Right lobe of liver (tissue), 6 donors: ENCODE results near the gene EPHA4. TPM values are rescaled to one million over a fixed set of nuclear protein-coding genes. Genes with fewer than 3 reads are reported as not detected.
A peak's percentile ranks its signal among the peaks of the same experiment; 100 is the strongest.

Experiments
- ATAC-seq, 4 donors: fragments of 200-7000 bp; cut with Tn5 transposase; one replicate each; pipeline ENCODE4 v1.9.1; 2020; ENCODE audit warnings: mild to moderate bottlenecking in 4 of 4, moderate library complexity in 4 of 4
- DNase-seq, 3 donors: peaks; one replicate each; pipeline ENCODE4 v3.0.0-alpha.2; 2020
- H3K27ac ChIP-seq, 3 donors: fragments of 200-600 bp; one replicate each; pipeline ENCODE4 v1.8.0; 2022
- H3K27me3 ChIP-seq, 2 donors: fragments of 200-600 bp; one replicate each; pipeline ENCODE4 v1.8.0; 2022
- H3K36me3 ChIP-seq, 4 donors: fragments of 200-600 bp; sonication (generic) in 1 of 4; one replicate each; pipeline versions ENCODE4 v1.5.1 to v1.8.0; 2017 to 2022; ENCODE audit warnings: control low read depth in 1 of 4
- H3K4me1 ChIP-seq, 4 donors: fragments of 200-600 bp; sonication (generic) in 1 of 4; one replicate each; pipeline versions ENCODE4 v1.5.1 to v1.8.0; 2017 to 2022; ENCODE audit warnings: control low read depth in 1 of 4
- H3K4me3 ChIP-seq, 3 donors: fragments of 200-600 bp; one replicate each; pipeline ENCODE4 v1.8.0; 2022
- H3K9me3 ChIP-seq, 4 donors: fragments of 200-600 bp; sonication (generic) in 1 of 4; one replicate each; pipeline versions ENCODE4 v1.5.1 to v1.8.0; 2017 to 2022; ENCODE audit warnings: control low read depth in 1 of 4
- CTCF ChIP-seq, 4 donors: fragments of 200-600 bp in 3 of 4; fragments of 450-650 bp in 1 of 4; IDR thresholded peaks; one replicate each; pipeline versions ENCODE4 v1.5.1 to v1.8.0; 2016 to 2022; ENCODE audit warnings: antibody characterized with exemption in 4 of 4, mild to moderate bottlenecking in 2 of 4
- POLR2A ChIP-seq: fragments of 450-650 bp; IDR thresholded peaks from one replicate; pipeline ENCODE4 v1.6.1; 2017; ENCODE audit warnings: antibody characterized with exemption, mild to moderate bottlenecking
- WGBS: methylation state at CpG from one replicate; pipeline ENCODE4 v1.1.6; 2018; ENCODE audit warnings: low coverage, low lambda C conversion rate; ENCODE audit not compliant: insufficient coverage; ENCODE audit errors: missing lambda C conversion rate; 5-methylcytosine and 5-hydroxymethylcytosine counted together
- intact Hi-C, 2 donors: fragments of 100-400 bp; cut with DNase I; formaldehyde crosslinking; loops; one replicate each; pipeline versions ENCODE4 v1.11.2 to v1.14.1; 2022
- total RNA-seq, 6 experiments: library from RNA; depleted of rRNA in 2 of 6; stranded (reverse); fragments of >200 nt in 2 of 6; fragmentation: NEBNext Ultra II Directional in 3 of 6; extraction: Animal tissue kit (Norgen Biotek cat#: 25700) in 3 of 6; gene quantifications; one replicate each; pipeline versions ENCODE4 v1.1.0 to v1.2.4, GENCODE V29; 2016 to 2023
- donor health status: DM: no; HTN: yes; CAD: no.
- donor health status: DM: no; HTN: no; CAD: no.
- donor health status: DM: no; HTN: no; CAD: no.
- donor health status: DM: no; HTN: yes; CAD: no.
- donor health status: DM: no; HTN: yes; CAD: no.

EPHA4 gene
- total RNA-seq, 6 experiments from 2014 or later = 0.61 to 2.9 (median 1.0) TPM

- no peak for DNase-seq
- H3K27ac ChIP-seq = no peak overlapping the region
- no peak for ATAC-seq
- intact Hi-C loops = no loop called here
- TF ChIP-seq CTCF (IDR thresholded peaks at IDR 0.05) = no peak
- no peak for TF ChIP-seq POLR2A
- no peaks in the 10 kb centered on the region for H3K4me1 ChIP-seq
- H3K27me3 ChIP-seq = no peaks in the 10 kb centered on the region
- no peaks in the 10 kb centered on the region for H3K9me3 ChIP-seq
- no peaks in the 10 kb centered on the region for H3K36me3 ChIP-seq
- no peak overlapping the region for H3K4me3 ChIP-seq
- 75% methylated on average over 4 of the region's 4 CpGs for WGBS
Observed at GRCh38 chr2:221422516-221423209, 149.4 kb downstream of the EPHA4 start.

GRCh38 chr2:221420245-221420644 is 151.9 kb downstream of the EPHA4 start:
- no peak overlapping the region for H3K27ac ChIP-seq
- no peaks in the 10 kb centered on the region for H3K4me1 ChIP-seq
- H3K9me3 ChIP-seq = no peaks in the 10 kb centered on the region
- WGBS = 30% methylated on average over 7 of the region's 7 CpGs
- H3K27me3 ChIP-seq = no peaks in the 10 kb centered on the region
- ATAC-seq = peak; percentile 19 to 68 (median 39)
- no peak for DNase-seq
- no peaks in the 10 kb centered on the region for H3K36me3 ChIP-seq
- TF ChIP-seq POLR2A (no peak), CTCF (IDR thresholded peaks at IDR 0.05) (no peak)
- intact Hi-C loops = no loop called here
- H3K4me3 ChIP-seq = no peak overlapping the region

- ATAC-seq (no peak), DNase-seq (no peak)
- no peak overlapping the region for H3K27ac ChIP-seq
- intact Hi-C loops = no loop called here
- H3K4me3 ChIP-seq = no peak overlapping the region
- no peak for TF ChIP-seq CTCF (IDR thresholded peaks at IDR 0.05)
- TF ChIP-seq POLR2A = no peak
- no peaks in the 10 kb centered on the region for H3K4me1 ChIP-seq
- H3K27me3 ChIP-seq = no peaks in the 10 kb centered on the region
- 82% methylated on average over 5 of the region's 5 CpGs for WGBS
- H3K36me3 ChIP-seq = no peaks in the 10 kb centered on the region
- H3K9me3 ChIP-seq = no peaks in the 10 kb centered on the region
Observed at GRCh38 chr2:221415789-221416188, 156.3 kb downstream of the EPHA4 start.

- Histone ChIP-seq H3K27me3 (no peaks in the 10 kb centered on the region), H3K36me3 (no peaks in the 10 kb centered on the region), H3K4me1 (no peaks in the 10 kb centered on the region), H3K9me3 (no peaks in the 10 kb centered on the region), H3K4me3 (no peak overlapping the region), H3K27ac (no peak overlapping the region)
- DNase-seq = no peak
- intact Hi-C loops = no loop called here
- ATAC-seq = no peak
- TF ChIP-seq CTCF (IDR thresholded peaks at IDR 0.05) (no peak), POLR2A (no peak)
- 56% methylated on average over 1 of the region's 1 CpG for WGBS
Observed at GRCh38 chr2:221412978-221413377, 159.1 kb downstream of the EPHA4 start.
